SK-N-MC (cell line): ENCODE results near the gene SGMS1.
"Not testable (repeated sequence)": the region's sequence is repeated elsewhere in the genome, so short reads cannot be mapped to it uniquely, and the experiment has no call there.

Experiments used
- DNase-seq: peaks from one replicate; pipeline ENCODE4 v3.0.0-alpha.2; 2011; ENCODE audit warnings: low read depth, low spot score
- H3K27ac ChIP-seq: fragments of 200-600 bp; sonication (generic); 2 replicates; pipeline ENCODE4 v1.5.1; 2016; ENCODE audit warnings: mixed run types
- H3K36me3 ChIP-seq: fragments of 200-600 bp; sonication (generic); 2 replicates; pipeline ENCODE4 v1.6.1; 2017; ENCODE audit warnings: antibody characterized with exemption, low read length, mixed read lengths; ENCODE audit not compliant: insufficient read depth
- H3K4me3 ChIP-seq: fragments of 200-600 bp; sonication (generic); 2 replicates; pipeline ENCODE4 v1.5.1; 2016
- H3K9ac ChIP-seq: fragments of 200-600 bp; sonication (generic); 2 replicates; pipeline ENCODE4 v1.8.0; 2017; ENCODE audit warnings: mixed run types, mixed read lengths; ENCODE audit not compliant: insufficient read length
- H3K9me3 ChIP-seq: fragments of 200-600 bp; sonication (generic); 2 replicates; pipeline ENCODE4 v1.6.1; 2017; ENCODE audit warnings: low read depth, mild to moderate bottlenecking, antibody characterized with exemption, low read length, moderate library complexity, mixed read lengths
- EZH2 ChIP-seq: fragments of 200-600 bp; sonication (generic); IDR thresholded peaks from one replicate; pipeline ENCODE4 v1.6.1; 2017; ENCODE audit warnings: antibody characterized with exemption
- FOXP2 ChIP-seq: optimal IDR thresholded peaks from 2 replicates; pipeline ENCODE3; 2011; ENCODE audit warnings: mild to moderate bottlenecking, moderate library complexity; ENCODE audit not compliant: insufficient read depth; ENCODE audit errors: extremely low read length, control extremely low read depth
- POLR2AphosphoS5 ChIP-seq: IDR thresholded peaks from 2 replicates; pipeline ENCODE4 v1.6.1; 2012; ENCODE audit warnings: mild to moderate bottlenecking, low read depth, low read length, borderline replicate concordance

The SGMS1 gene

DNA sequence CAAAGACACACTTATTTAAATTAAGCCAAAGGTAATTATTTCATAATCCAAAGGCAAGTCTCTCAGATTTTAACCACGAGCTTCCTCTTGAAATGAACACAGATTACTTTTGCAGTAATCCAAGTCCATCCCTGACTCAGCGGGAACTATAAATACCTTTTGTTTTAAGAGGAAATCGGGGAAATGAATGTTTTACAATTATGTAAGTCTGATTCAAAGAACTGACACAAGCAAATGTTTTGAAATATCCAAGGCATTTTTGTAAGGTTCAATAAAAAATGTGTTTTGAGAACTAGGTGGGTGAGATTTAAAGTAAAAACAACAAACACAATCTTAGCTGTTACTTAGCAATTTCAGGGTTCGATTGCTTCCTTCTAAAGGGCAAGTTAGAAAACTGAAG, 192.6 kb downstream of the SGMS1 start:
- Histone ChIP-seq H3K9ac (no peak overlapping the region), H3K36me3 (no peaks in the 10 kb centered on the region), H3K9me3 (no peaks in the 10 kb centered on the region), H3K4me3 (no peak overlapping the region), H3K27ac (no peak overlapping the region)
- TF ChIP-seq EZH2 = no peak
- no peak for TF ChIP-seq POLR2AphosphoS5
- no peak for TF ChIP-seq FOXP2
- DNase-seq = no peak

DNA sequence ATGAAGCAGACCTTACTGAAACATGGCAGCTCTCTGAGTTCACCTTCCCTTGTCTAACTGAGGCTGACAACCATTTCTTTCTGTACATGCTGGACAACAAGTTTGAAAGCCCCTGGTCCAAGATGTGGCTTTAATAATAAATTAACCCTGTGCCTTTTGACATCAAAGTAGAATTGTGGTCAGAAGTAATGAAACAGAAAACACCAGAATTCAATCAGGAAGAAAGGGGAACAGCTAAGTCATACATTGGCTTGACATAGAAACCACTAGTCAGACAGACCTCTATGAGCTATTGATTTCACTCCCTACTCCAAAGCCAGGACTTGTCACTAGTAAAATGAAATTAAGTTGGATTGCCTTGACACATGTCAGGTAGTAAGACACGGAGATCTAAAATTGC, 197.3 kb downstream of the SGMS1 start:
- DNase-seq = no peak
- Histone ChIP-seq H3K4me3 (no peak overlapping the region), H3K9me3 (no peaks in the 10 kb centered on the region), H3K27ac (no peak overlapping the region), H3K36me3 (no peaks in the 10 kb centered on the region), H3K9ac (no peak overlapping the region)
- TF ChIP-seq FOXP2 = no peak
- no peak for TF ChIP-seq EZH2
- no peak for TF ChIP-seq POLR2AphosphoS5

DNA sequence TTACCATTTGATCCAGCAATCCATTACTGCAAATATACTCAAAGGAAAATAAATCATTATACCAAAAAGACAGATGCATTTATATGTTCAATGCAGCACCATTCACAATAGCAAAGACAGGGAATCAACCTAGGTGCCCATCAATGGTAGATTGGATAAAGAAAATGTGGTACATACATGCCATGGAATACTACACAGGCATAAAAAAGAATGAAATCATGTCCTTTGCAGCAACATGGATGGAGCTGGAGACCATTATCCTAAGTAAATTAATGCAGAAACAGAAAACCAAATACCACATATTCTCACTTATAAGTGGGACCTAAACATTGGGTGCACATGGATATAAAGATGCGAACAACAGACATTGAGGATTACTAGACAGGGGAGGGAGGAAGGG, 198.5 kb downstream of the SGMS1 start:
- H3K9me3 ChIP-seq, H3K9ac ChIP-seq, H3K4me3 ChIP-seq: not testable (repeated sequence)

DNA sequence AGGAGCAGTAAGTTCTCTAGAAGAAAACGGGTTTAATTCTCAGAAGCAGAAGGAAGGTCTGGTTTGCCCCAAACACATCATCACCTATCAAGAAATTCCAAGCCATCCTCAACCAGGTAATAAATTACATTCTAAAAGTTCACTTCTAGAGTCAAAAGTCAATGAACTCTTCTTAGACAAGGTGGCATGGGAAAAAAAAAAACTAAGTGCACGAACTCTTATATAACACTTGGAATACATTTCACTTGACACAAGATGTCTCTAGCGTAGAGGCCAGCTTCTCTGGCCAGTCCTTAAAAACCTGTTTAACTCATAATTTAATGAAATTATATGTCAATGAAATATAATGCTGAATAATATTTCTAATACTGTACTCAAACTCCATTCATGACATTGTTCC, 200.3 kb downstream of the SGMS1 start:
- no peak for DNase-seq
- TF ChIP-seq FOXP2 (no peak), EZH2 (no peak), POLR2AphosphoS5 (no peak)
- Histone ChIP-seq H3K36me3 (no peaks in the 10 kb centered on the region), H3K9me3 (no peaks in the 10 kb centered on the region), H3K4me3 (no peak overlapping the region), H3K27ac (no peak overlapping the region), H3K9ac (no peak overlapping the region)

More for the DNA sequence above, 198.5 kb downstream of the SGMS1 start:
- not testable (repeated sequence) for DNase-seq, H3K27ac ChIP-seq, H3K36me3 ChIP-seq

DNA sequence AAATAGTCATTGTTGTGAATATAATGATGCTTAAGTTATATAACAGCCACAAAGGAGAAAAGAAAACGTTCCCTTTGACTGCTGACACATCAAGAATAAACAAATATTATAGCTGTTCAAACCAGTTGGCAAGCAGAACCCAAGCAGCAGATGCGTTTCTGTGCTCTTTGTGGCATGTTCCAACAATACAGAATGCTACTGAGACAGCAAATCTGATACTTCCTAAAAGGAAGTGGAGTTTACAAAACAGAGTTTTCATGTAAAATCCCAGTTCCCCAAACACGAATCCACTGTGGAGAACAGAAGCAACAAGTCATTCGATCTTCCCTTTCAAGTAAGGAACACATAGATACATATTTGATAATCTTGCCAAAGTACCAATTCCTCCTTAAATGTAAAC, 201.5 kb downstream of the SGMS1 start:
- Histone ChIP-seq H3K36me3 (no peaks in the 10 kb centered on the region), H3K9ac (no peak overlapping the region), H3K4me3 (no peak overlapping the region), H3K9me3 (no peaks in the 10 kb centered on the region), H3K27ac (no peak overlapping the region)
- TF ChIP-seq EZH2 (no peak), POLR2AphosphoS5 (no peak), FOXP2 (no peak)
- DNase-seq = no peak

DNA sequence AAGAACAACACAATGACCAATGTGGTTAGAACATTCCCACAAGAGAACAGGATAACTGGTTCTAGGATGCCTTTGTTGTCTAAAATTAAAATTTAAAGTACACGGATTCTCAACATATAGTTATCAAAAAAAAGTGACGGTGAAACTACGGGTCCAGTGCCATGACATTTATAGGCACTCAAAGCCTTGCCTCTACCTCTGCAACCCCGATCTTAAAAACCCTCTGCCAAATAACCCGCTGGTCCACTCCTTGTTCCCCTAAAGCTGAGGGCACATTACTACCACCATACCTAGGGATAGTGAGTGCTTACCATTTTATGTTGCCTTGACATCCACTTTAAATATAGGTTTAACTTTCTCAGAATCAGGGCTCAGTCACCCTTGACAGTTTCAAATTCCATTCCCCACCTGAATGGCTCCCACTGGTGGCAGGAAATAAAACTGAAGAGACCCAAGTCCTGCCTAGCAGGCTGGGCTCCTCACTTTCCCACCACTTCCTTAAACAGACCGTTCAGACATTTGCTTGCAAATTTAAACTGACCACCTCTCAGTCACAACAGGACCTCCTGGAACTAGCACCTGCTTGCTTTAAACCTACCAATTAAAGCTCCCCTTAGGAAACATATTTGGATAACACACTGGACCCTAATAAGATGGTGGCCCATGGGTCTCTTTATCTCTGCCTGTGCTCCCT, 202.6 kb downstream of the SGMS1 start:
- H3K27ac ChIP-seq = no peak overlapping the region
- no peak for DNase-seq
- H3K9me3 ChIP-seq = no peaks in the 10 kb centered on the region
- H3K9ac ChIP-seq = no peak overlapping the region
- no peak overlapping the region for H3K4me3 ChIP-seq
- TF ChIP-seq EZH2 = no peak
- no peak for TF ChIP-seq FOXP2
- no peak for TF ChIP-seq POLR2AphosphoS5
- H3K36me3 ChIP-seq = no peaks in the 10 kb centered on the region

DNA sequence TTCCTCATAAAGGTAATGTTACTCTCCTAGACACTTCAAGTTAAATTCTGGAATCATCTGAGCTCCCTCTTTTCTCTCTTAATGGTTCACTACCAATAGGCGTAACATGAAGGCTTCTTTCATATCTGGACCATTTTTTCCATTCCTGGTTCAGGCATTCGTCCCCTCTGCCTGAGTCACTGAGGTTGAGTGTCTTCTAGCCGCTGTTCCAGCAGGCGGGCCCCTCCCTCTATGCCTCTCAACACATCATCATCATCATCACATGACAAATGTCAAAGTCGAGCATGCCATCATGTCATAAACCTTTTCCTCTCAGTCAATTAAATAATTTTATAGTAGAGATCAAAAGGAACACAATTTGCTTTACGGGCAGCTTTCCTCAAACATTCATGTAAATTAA, 203.6 kb downstream of the SGMS1 start:
- H3K36me3 ChIP-seq = no peaks in the 10 kb centered on the region
- no peak for TF ChIP-seq EZH2
- TF ChIP-seq FOXP2 = no peak
- no peak for TF ChIP-seq POLR2AphosphoS5
- H3K9ac ChIP-seq = no peak overlapping the region
- H3K4me3 ChIP-seq = no peak overlapping the region
- no peaks in the 10 kb centered on the region for H3K9me3 ChIP-seq
- DNase-seq = no peak
- no peak overlapping the region for H3K27ac ChIP-seq

DNA sequence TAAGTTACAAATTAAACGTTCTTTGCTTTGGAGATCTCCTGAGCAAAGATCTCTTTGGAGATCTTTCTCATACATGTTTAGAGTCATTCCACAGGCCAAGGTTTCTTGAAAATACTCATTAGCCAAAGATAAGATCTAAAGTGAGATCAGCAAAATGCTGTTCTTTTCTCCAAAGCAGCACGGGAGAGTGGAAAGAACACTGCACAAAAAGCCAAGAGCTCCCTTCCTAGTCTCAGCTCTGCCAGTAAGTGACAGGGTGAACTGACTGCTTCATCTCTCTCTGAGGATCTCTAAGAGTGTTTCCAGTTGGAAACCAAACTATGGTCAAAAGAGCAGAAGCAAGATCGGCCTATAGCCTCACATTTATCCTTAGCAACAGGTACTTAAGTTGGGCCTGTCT, 204.0 kb downstream of the SGMS1 start:
- no peaks in the 10 kb centered on the region for H3K36me3 ChIP-seq
- no peak overlapping the region for H3K27ac ChIP-seq
- no peak overlapping the region for H3K9ac ChIP-seq
- DNase-seq = no peak
- no peak overlapping the region for H3K4me3 ChIP-seq
- H3K9me3 ChIP-seq = no peaks in the 10 kb centered on the region
- TF ChIP-seq EZH2 (no peak), POLR2AphosphoS5 (no peak), FOXP2 (no peak)

DNA sequence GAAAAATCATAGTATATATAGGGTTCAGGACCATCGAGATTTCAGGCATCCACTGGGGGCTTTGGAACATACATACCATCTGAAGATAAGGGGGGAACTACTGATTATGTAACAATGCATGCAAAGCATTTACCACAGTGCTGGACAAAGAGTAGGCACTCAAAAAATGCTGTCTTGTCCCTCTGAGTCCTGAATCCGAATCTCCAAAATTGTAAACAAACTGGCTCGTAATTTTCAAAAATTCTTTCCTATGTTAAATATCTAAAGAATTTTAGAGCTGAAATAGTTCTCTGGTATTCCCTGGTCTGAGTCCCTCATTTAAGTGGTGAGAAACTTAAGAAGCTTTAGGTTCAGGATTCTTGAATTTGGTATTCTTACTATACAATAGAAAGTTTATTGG, 204.7 kb downstream of the SGMS1 start:
- Histone ChIP-seq H3K9me3 (no peaks in the 10 kb centered on the region), H3K4me3 (no peak overlapping the region), H3K36me3 (no peaks in the 10 kb centered on the region), H3K9ac (no peak overlapping the region), H3K27ac (no peak overlapping the region)
- no peak for DNase-seq
- TF ChIP-seq FOXP2 (no peak), POLR2AphosphoS5 (no peak), EZH2 (no peak)
